ENCODE data around the gene GPR150. TPM values are rescaled to one million over a fixed set of nuclear protein-coding genes. Genes with fewer than 3 reads are reported as not detected.

GPR150 gene
- total and polyA plus RNA-seq, 9 of the 15 experiments (the other 6 are each of a cell fraction or from before 2014, with no cell fraction given), result not detected

DNA sequence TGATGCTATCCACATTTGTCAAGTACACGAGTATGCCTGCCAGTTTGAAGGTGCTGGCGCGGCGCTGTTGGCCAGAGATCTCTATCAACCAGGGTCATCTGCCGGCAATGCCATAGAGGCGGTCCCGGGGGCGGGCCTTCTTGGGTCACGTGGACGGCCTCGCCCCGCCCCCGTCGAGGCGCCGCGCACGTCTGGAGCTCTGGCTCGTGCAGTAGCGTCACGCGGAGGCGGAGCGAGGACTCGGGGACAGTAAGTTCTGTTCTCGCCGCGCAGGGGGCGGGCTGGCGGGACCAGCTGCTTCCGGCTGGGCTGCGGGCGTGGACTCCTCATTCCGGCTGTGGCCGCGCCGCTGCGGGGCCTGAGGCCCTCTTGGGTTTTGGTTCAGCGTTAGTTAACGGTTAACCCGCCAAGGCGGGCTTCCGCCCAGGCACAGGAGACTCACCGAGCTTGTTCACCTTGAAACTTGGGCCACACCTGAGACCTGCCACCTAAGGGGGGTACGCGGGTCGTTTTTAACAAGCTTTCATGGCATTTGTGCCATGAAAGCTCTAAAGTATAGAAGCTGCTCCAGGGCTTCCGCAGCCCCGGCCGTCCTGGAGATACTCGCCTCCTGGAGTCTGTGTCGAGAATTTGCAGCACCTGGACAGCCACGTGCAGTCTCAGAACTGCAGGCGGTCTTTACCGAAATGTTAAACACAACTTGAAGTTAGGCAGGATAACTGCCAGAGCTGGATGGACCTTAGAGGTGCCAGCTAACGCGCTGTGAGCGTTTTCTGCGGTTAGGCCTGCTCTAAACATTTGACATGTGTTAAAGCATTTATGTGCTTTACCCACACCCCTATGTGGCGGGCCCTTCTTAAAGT lies 26.9 kb downstream of the GPR150 start, which contains the start of gene RFESD (continued):
- TF ChIP-seq, protein P1, sequence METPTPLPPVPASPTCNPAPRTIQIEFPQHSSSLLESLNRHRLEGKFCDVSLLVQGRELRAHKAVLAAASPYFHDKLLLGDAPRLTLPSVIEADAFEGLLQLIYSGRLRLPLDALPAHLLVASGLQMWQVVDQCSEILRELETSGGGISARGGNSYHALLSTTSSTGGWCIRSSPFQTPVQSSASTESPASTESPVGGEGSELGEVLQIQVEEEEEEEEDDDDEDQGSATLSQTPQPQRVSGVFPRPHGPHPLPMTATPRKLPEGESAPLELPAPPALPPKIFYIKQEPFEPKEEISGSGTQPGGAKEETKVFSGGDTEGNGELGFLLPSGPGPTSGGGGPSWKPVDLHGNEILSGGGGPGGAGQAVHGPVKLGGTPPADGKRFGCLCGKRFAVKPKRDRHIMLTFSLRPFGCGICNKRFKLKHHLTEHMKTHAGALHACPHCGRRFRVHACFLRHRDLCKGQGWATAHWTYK (CRISPR knock-in tag; IDR thresholded peaks at IDR 0.05), result no peak; the same call in 1 of the 2 replicates
- TF ChIP-seq ZNF76 (CRISPR knock-in tag; IDR thresholded peaks at IDR 0.05; ENCODE audit: borderline replicate concordance) (no peak), ZKSCAN1 (IDR thresholded peaks at IDR 0.05; ENCODE audit: low read depth, low read length) (no peak), PHF20 (IDR thresholded peaks at IDR 0.05; ENCODE audit: partially characterized antibody) (no peak), FOXJ3 (CRISPR knock-in tag; IDR thresholded peaks at IDR 0.05) (no peak), ZNF224 (CRISPR knock-in tag; IDR thresholded peaks at IDR 0.05) (no peak), BDP1 (IDR thresholded peaks at IDR 0.05; ENCODE audit: insufficient read depth, insufficient read length) (no peak), MTA2 (IDR thresholded peaks at IDR 0.05; ENCODE audit: low read depth) (no peak), BRD4 (IDR thresholded peaks at IDR 0.05) (no peak), RBM39 (optimal IDR thresholded peaks at IDR 0.05; ENCODE audit: low read depth, low read length) (no peak), STAT5B (CRISPR knock-in tag; IDR thresholded peaks at IDR 0.05) (no peak), MNT (conservative IDR thresholded peaks at IDR 0.05) (peak; percentile 89 to 95), CREBBP (IDR thresholded peaks at IDR 0.05; ENCODE audit: low read depth, low read length) (no peak), HOXB6 (CRISPR knock-in tag; IDR thresholded peaks at IDR 0.05; ENCODE audit: borderline replicate concordance) (no peak), ZNF592 (IDR thresholded peaks at IDR 0.05) (peak; percentile 57; the same call in 1 of the 2 replicates), ILK (tag; IDR thresholded peaks at IDR 0.05; ENCODE audit: borderline replicate concordance, low read depth) (no peak), GABPB1 (CRISPR knock-in tag; IDR thresholded peaks at IDR 0.05) (peak; percentile 95), MCM2 (IDR thresholded peaks at IDR 0.05; ENCODE audit: low read depth) (no peak), IFI16 (CRISPR knock-in tag; IDR thresholded peaks at IDR 0.05) (no peak), ELF4 (CRISPR knock-in tag; IDR thresholded peaks at IDR 0.05) (no peak)
- TF ChIP-seq, protein P2, sequence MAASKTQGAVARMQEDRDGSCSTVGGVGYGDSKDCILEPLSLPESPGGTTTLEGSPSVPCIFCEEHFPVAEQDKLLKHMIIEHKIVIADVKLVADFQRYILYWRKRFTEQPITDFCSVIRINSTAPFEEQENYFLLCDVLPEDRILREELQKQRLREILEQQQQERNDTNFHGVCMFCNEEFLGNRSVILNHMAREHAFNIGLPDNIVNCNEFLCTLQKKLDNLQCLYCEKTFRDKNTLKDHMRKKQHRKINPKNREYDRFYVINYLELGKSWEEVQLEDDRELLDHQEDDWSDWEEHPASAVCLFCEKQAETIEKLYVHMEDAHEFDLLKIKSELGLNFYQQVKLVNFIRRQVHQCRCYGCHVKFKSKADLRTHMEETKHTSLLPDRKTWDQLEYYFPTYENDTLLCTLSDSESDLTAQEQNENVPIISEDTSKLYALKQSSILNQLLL (CRISPR knock-in tag; IDR thresholded peaks at IDR 0.05; ENCODE audit: borderline replicate concordance), result no peak
